Sigmoid colon (tissue), 4 donors: Measurements from ENCODE around the gene NOS1.

Experiments used
- CTCF ChIP-seq, 4 experiments: fragments of 450-650 bp in 3 of 4; fragments of 200-600 bp in 1 of 4; IDR thresholded peaks; one replicate each; pipeline ENCODE4 v1.5.1; 2016 to 2019; ENCODE audit warnings: antibody characterized with exemption in 4 of 4, mild to moderate bottlenecking in 3 of 4, moderate library complexity in 2 of 4
- EP300 ChIP-seq, 4 donors: sonication (generic); formaldehyde crosslinking; IDR thresholded peaks; one replicate each; pipeline ENCODE4 v1.6.1; 2017; ENCODE audit warnings: antibody characterized with exemption in 4 of 4
- POLR2A ChIP-seq, 2 donors: fragments of 450-650 bp; IDR thresholded peaks; one replicate each; pipeline ENCODE4 v1.6.1; 2016; ENCODE audit warnings: antibody characterized with exemption in 2 of 2, mild to moderate bottlenecking in 2 of 2, moderate library complexity in 2 of 2
- POLR2AphosphoS5 ChIP-seq, 4 donors: sonication (generic); formaldehyde crosslinking; IDR thresholded peaks; one replicate each; pipeline ENCODE4 v1.6.1; 2017; ENCODE audit warnings: antibody characterized with exemption in 4 of 4

GRCh38 chr12:117182866-117183265, 178.6 kb downstream of the NOS1 start:
- no peak for TF ChIP-seq CTCF (IDR thresholded peaks at IDR 0.05)
- no peak for TF ChIP-seq POLR2A (IDR thresholded peaks at IDR 0.05)
- no peak for TF ChIP-seq POLR2AphosphoS5 (IDR thresholded peaks at IDR 0.05)
- TF ChIP-seq EP300 (IDR thresholded peaks at IDR 0.05) = no peak
